Germinal center (tissue), 1 donor: Measurements from ENCODE around the gene ALDH3B2.
"Not testable (repeated sequence)": the region's sequence is repeated elsewhere in the genome, so short reads cannot be mapped to it uniquely, and the experiment has no call there.

Experiments used
- DNase-seq: peaks from one replicate; pipeline ENCODE4 v3.0.0; 2012; ENCODE audit warnings: mixed read lengths, low spot score

ALDH3B2 gene

DNA sequence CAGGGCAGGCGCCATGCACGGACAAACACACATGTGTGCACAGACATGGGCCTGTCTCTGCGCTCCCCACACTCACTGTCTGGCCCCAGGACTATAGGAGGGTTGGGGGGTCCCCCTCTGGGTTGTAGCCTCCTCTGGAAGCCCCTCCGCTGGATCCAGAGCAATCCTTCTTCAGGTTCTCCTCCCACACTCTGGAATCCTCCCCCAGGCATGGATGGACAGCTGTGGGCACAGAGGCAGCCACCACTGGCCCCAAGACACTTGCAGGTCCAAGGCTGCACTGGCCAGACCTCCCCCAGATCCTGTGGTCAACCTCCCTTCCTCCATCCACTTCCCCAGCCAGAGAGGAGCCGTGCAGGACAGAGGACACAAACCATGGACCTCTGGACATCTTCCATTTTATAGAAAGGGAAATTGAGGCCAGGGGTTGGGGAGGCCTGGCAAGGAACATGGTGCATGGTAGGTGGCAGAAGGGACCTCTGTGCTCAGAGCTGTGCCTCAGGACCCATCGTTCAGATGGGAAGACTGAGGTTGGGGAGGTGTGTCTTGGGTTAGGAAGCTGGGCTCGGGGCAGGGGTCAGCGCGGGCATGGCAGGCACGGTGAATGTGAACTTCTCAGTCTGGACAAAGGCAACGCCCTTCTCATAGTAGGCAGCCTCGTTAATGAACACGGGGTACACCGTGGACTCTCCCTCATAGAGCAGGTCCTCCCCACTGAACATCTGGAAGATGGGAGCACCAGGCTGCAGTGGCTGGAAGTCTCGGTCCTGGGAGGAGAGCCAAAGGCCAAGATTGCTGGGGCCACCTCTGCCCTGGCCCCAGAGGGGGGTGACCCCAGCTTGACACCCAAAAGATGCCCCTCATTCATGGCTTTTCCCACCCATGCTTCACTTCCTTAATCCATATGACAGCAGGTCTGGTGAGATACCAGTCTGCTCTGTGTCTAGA is 32.0 kb downstream of the ALDH3B2 start:
- no peak for DNase-seq

DNA sequence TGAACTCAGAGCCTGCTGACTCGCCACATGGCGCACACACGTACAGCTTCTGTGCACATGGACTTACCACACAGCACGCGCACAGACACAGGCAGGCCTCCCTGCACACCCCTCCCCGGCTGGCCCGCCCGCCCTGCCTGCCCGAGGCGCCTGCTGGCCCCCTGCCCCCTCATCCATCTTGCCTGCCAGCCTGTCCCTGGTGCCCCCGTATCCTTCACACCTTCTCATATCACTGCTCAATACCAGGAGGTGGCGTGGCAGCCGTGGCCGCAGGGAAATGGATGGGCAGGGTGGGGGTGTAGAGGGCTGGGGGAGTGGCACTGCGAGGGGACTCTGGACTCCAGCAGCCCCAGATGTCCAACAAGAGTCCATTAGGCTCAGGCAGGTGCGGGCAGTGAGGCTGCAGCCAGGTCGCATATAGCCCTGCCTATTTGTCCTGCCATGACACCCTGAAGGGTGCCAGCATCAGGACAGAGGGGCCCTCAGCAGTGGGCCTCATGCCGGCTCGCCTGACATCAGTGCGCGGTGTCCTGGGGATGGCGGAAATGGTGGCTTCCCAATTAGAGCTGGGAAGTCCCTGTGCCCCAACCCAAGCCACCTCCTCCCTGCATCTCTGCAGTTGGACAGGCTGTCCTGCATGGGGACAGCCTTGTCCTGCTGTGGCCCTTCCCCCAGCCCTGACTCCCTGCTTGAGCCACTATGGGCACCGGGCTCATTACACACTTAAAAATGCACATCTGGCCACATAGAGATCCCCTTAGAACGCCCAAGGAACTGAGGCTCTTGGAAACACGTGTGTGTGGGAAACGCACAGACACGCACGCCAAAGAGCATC is 32.9 kb downstream of the ALDH3B2 start:
- DNase-seq = no peak

DNA sequence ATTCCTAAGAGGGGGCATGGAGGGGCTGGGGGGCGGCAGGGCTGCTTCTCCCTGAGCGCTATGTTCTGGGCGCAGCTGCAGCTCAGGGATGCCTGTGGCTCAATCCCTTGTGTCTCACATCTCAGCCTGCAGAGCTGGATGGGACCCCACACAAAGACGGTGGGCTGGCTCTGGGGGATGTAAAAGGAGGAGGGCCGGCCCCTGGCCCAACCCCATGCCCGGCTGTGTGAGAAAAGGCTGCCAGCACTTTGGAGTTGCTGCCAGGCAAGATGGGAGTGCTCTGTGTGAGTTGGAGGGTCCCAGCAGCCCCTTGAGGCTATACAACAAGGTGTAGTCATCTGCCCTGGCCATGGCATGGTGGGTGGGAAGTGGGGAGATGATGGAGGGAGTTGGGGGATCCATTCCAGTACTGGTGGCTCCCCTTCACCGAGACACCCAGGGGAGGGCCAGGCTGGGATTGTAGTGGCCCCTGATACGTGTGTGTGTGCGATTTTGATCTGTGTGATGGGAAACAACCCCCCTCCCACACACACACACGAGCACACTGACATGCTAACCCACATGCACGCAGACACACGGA is 33.6 kb downstream of the ALDH3B2 start:
- DNase-seq = no peak

DNA sequence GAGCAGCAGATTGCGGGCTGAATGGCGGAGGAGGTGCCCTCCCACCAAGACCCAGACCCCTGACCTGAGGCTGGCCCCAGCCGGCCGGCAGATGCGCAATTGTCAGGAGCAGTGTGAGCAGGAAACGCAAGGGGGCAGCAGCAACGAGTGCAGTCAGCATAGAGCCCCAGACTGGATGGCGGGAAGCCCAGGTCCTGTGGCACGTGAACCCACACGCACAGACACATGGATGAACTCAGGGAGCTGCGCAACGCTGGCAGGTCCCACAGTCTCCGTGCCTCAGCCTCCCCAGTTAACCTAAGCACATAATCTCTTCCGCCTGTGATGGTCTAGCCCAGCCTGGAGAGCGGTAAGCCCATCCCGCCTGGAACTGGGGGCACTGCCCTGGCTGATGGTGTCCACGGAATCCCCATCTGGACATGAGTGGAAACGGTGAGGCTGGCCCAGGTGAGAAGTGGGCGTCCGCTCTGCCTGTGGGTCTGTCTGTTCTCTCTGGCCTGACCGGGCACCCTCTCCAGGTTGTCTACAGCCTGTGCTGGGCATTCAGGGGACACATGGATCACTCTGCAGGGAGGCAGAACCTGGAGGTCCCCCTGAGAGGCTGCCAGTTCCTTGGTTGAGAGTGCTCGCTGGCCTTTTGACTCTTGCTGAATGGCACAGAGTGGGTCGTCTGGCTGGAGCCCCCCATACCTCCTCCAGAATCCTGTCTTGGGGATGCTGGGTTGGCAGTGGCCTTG is 34.2 kb downstream of the ALDH3B2 start:
- peak; percentile 70 for DNase-seq

DNA sequence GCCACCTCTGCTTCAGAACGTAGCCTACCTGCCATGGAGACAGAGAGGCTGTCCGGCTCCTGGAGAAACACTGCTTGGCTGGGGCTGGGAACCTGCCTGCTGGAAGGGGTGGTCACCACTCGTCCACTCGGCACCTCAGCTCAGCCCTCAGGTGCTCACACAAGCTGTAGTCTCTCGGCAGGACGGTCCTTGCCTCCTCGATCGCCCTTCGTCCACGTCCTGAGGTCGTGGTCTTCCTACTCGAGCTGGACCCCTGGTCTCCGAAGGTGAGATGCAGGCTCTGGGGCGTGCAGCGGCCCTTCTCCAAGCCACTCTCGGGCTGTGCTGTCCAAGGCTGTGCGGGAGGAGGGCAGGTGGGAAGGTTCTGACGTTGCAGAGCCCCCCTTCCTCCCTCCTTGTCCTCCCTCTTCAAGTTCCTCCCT is 35.0 kb downstream of the ALDH3B2 start, which contains the start of gene TBX10:
TBX10 (minus strand) TSS at position 326 of the 422 bp plus-strand sequence; CDS start at position 35, 291 bp downstream.
- no peak for DNase-seq

DNA sequence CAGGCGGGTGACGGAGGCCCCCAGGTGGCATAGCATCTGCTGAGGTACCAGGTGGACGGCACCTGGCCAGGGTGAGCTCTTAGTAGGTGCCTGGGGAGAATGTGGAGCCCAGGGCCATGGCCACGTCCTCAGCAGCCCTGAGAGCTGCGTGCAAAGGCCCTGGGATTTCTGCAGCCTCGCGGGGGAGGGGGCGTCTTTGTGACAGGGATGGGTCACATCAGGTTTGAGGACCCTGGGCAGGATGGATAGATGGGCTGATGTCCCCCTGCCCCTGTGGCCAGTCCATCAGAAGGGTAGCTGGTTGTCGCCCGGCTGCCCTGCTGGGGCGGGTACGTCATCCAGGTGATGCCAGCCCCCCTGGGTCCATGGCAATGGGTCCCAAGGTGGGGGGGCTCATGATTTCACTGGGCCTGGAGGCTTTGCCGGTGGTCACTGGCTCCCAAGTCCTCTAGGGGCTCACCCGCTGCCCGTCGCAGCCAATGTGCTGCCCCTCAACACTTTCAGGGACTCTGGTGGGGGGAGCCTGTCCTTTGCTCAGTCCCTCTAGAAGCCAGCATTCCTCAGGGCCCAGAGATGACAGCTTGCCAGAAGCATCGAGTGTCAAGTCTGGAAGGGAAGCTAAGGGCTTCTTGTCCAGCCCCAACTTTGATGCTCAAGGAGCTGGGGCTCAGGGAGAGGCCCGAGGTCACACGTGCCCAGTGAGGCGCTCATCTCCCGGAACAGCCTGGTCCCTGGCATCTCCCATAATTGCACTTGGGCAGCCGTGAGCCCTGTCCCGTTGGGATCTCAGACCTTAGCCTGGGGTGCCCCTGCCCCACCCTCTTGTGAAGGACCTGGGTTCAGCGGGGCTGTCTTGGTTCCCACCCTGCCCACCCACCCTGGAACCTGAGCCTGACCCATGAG is 35.6 kb downstream of the ALDH3B2 start:
- no peak for DNase-seq

DNA sequence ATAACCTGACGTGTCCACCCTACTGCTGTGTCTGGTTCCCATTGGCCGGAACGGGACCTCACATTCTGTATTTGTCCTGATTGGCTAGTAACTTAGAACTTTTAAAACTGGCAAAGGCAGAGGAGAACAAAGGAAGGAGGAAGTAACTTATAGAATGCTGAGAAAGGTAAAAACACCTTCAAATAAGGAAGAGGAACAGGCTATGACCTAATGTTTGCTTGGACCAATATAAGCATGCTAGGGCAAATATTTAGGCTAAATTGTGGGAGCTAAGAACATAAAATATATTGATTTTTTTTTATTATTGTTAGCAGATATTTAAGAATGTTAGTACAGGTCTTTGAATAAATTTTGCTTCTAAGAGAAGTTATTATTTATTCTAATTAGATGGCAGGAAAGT is 37.0 kb downstream of the ALDH3B2 start:
- not testable (repeated sequence) for DNase-seq

DNA sequence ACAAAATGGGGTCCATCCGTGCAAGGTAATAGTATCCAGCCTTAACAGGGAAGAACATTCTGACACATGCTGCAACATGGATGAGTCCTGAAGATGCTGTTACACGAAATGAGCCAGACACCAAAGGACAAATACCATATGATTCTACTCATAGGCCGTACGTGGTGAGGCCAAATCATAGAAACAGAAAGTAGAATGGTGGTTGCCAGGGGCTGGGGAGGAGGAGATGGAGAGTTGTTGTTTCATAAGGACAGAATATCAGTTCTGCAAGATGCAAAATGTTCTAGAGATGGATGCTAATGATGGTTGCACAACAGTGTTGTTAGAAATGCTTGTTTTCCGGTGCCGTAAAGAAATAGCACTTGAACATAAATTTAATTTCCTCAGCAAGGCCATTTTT is 37.5 kb downstream of the ALDH3B2 start:
- DNase-seq = no peak

DNA sequence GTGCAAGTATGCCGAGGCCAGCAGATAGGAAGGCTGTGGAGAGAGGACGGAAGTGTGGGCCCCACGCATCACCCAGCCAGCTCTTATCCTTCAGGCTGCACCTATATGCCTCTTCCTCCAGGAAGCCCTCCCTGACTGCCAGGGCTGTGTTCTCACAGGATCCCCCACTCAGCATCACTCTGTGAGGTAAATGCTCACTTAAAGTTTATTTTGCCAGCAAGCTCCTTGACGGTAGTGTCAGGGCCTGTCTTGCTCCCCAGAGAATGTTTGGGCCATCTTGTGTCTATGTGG is 39.2 kb downstream of the ALDH3B2 start:
- DNase-seq = no peak

DNA sequence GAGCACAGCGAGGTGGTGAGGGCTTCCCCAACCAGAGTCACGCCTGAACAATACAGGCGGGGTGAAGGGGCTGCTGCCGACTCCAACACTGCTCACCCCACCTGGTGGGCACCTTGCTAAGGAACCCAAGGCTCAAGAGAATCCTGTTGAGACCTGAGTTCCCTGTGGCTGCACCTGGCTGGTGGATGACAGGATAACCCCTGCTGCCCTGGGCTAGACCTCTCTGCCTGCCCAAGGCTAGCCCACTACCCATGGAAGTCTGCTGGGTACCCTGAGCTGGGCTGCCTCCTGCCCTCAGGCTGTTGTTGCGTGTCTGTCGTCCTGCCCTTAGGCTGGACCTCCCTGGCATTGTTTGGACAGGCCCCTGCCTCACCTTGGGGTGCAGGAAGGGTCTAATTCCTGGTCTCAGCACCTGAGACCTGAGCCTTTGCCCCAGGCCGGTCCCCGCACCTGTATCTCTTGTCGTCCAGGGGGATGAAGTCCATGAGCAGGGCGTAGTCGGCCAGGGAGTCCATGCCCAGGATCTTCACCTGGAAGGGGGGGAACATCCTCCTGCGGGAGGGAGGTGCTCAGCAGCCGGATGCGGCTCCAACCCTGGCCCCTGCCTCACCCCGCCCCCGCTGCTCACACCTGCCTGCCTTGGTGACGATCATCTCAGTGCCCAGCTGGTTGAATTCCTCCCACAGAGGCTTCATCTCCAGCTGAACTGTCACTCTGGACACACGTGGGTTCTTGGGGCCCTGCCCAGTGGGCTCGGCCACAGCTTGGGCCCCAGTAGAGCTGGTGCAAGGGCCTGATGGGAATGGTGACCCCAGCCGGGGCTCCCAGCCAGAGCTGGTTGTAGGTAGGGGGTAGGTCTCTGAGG is 39.8 kb downstream of the ALDH3B2 start:
- DNase-seq = no peak

DNA sequence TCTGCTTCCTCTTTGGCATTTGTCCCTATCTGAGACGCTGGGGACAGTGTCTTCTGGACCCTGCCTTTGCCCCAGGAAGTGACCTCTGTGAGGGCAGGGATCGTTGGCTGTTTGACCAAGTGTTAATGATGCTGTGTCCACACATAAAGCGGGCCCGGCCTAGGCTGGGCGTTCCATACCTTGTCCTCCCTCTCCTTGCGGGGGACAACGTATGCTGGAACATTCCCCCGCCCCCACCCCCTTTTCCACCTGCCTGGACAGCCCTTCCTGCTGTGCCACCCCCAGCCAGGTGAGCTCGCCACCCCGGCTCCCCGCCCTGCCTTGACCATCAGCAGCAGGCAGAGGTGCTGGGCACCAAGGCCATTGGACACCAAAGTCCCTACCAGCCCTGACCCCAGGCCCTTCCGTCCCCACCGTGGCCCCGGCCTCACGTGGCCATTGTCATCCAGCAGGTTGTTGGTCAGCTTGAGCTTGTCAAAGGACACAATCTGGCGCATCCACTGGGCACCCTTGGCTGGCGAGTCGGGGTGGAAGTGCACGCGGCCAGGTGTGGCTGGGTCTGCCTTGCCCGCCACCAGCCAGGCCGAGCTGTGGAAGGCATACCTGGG is 40.6 kb downstream of the ALDH3B2 start:
- DNase-seq = no peak

DNA sequence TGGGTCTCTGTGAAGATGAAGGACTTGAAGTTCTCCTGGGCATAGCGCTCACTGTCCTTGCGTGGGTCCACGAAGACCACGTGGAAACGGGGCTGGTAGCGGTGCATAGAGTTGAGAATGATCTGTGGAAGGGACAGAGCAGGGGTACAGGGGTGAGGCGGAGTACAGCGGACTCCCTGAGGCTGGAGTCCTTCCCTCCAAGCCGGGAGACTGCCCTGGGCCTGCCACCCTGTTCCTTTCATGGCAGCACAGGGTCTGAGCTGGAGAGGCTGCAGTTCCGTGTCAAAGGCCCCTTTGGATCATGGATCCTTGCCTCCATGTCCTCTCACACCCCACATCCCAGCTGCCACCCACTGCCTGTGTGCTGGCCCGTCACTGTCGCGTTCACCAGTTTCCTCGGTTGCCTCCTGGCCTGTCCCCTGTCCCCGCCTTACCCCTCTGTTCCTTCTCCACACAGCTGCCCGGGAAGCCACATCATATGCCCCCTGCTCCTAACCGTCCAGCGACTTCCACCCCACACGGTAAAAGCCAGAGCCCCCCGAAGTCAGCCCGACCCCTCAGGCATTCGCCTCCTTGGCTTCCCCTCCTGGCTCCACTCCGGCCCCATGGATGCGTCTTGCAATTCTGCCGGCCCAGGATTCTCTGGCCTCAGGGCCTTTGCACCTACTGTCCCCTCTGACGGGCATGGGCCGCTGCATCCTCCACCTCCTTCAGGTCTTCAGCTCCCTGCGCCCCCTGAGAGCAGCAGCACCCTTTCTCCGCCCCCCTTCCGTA is 41.3 kb downstream of the ALDH3B2 start:
- no peak for DNase-seq

DNA sequence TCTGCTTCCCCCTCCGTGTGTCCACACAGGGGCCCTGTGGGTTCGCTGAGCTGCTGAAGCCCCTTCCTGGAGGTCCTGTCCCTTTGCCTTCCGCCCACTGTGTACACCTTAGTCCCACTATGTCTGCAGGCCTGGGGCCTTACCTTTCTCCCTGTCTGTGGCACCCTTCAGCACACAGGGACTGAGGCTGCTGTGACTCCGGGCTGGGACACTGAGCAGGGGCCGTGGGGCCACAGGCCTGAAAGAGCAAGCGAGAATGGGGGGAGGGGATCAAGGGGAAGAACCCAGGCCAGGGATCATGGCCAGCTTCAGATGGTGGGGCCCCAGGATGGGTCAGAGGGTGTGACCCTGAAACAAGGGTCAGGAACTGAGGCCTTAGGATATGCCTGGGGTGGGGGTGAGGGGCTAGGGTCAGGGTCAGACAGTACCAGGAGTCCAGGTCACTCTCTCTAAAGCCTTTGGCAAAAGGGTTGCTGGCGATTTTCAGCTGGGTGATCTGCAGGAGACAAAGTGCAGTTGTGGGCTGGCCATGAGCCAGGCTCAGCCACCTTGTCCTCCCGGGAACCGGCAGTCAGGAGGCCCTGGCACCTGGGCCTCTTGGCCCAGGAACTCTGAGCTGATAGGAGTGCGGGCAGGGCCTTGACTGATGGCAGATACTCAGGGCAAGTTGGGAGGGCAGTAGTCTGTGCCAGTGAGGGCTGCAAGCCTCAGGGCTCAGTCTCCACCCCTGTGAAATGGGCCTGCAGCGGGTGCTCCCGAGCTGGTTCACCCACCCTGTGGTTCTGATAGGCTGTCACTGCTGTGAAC is 42.0 kb downstream of the ALDH3B2 start:
- no peak for DNase-seq

DNA sequence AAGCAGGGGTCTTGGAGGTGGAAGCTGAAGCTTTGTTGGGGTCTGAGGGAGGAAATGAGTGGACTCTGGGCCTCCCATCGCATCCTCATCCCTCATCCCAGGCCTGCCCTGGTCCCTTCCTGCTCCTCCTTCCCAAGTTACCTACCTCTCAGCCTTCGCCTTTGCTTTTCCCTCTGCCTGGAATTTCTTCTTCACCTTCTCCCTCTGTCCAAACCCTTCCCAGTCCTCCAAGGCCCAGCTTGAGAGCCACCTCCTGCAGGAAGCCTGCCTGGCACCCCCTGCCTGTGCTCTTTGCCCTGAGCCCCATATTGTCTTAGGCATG is 42.6 kb downstream of the ALDH3B2 start:
- no peak for DNase-seq

DNA sequence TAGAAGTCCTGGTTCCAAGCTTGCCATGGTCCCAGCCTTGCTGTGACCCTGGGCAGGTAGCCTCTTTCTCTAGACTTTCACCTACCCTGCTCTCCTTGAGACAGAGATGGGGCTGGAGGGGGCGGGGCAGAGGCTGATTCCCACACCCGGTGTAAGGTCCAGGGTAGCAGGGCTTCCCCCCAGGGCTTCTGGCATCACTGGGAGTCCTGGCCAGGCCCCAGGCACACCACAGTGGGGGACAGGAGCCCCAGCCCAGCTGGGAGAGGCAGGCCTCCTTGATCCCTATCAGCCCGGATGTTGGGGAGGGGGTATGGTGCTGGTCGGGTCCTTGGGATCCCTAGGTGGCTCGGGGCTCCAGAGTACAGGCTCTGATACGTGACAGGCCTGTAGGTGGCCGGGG is 43.0 kb downstream of the ALDH3B2 start:
- DNase-seq = no peak

DNA sequence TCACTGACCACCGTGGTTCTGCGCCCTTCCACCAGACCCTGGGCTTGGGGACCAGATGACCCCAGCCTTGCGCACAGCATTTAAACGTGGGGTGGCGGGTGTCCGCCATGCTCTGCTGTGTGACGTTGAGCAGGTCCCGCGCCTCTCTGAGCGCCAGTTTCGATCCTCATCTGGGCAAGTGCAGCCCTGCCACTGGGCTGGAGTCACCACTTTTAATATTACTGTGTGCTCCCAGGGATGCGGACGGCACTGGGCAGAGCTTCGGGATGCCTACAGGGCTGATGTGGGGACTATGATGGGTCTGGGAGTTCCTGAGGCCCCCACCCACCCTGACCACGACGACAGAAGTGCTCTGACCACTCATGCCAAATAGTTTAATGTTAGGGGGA is 43.5 kb downstream of the ALDH3B2 start:
- no peak for DNase-seq

DNA sequence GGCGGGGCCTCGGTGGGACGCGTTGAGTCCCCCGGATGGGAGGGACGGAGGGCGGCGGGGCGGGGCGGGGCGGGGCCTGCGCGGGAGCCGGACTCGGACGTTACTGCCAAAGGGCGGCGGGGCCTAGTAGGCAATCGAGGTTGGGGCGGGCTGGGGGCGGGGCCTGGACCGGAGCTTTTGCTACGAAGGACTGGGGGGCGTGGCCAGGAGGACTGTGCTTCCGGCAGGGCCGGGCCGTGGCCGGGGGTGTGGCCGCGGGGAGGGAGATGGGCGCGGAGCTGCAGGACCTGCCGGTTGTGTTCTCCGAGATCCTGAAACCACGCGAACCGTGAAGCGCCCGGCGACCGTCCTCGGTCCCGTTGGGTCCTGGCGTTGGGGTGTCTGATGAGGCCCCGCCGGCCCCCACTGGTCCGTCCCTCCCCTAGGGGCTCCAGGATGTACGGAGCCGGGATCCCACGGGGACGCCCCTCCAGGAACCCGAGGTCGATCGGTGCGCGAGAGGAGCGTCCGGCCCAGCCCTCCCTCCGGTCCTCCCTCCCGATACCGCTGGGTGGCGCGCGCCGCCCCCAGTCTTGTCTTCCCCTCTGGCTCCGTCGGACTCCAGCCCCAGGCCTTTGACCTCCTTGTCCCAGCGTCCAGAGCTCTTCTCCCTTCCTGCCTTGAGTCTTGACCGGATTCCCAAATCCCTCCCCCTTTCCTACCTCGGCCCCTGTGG is 44.0 kb downstream of the ALDH3B2 start:
- peak; percentile 96 for DNase-seq
